HEK293T (cell line): ENCODE results near the gene TMC8.
A peak's percentile ranks its signal among the peaks of the same experiment; 100 is the strongest.
"Not testable (repeated sequence)": the region's sequence is repeated elsewhere in the genome, so short reads cannot be mapped to it uniquely, and the experiment has no call there.

Experiments used
- CTCF ChIA-PET: fragments of 350-600 bp; formaldehyde crosslinking; extraction: SDS; loops from one replicate; lab custom pipeline; 2021; ENCODE audit warnings: antibody characterized with exemption, inconsistent platforms; lab: Yijun Ruan, JAX
- POLR2A ChIA-PET: fragments of 350-600 bp; formaldehyde crosslinking; extraction: SDS; loops from one replicate; lab custom pipeline; 2020; ENCODE audit warnings: antibody characterized with exemption, inconsistent platforms; lab: Yijun Ruan, JAX
- DNase-seq: peaks from one replicate; pipeline ENCODE4 v3.0.0; 2012; ENCODE audit warnings: mixed read lengths; ENCODE audit errors: extremely low spot score
- ARNT ChIP-seq: fragments of 450-650 bp; IDR thresholded peaks from 2 replicates; pipeline ENCODE4 v1.6.1; 2017; ENCODE audit warnings: mild to moderate bottlenecking
- BHLHE40 ChIP-seq: fragments of 450-650 bp; IDR thresholded peaks from 2 replicates; pipeline ENCODE4 v1.6.1; 2016; ENCODE audit warnings: mild to moderate bottlenecking, moderate library complexity, borderline replicate concordance
- CTBP1 ChIP-seq: fragments of 450-650 bp; IDR thresholded peaks from 2 replicates; pipeline ENCODE4 v1.6.1; 2016; ENCODE audit warnings: borderline replicate concordance
- ELF4 ChIP-seq: fragments of 450-650 bp; IDR thresholded peaks from 2 replicates; pipeline ENCODE4 v1.6.1; 2017; ENCODE audit warnings: antibody characterized with exemption
- FOXA1 ChIP-seq: fragments of 450-650 bp; IDR thresholded peaks from 2 replicates; pipeline ENCODE4 v1.6.1; 2016; ENCODE audit warnings: mild to moderate bottlenecking
- FOXK2 ChIP-seq: fragments of 450-650 bp; IDR thresholded peaks from 2 replicates; pipeline ENCODE4 v1.6.1; 2016; ENCODE audit warnings: mild to moderate bottlenecking
- FOXM1 ChIP-seq: fragments of 450-650 bp; IDR thresholded peaks from 2 replicates; pipeline ENCODE4 v1.6.1; 2017; ENCODE audit warnings: mild to moderate bottlenecking, borderline replicate concordance
- HDGF ChIP-seq: fragments of 450-650 bp; IDR thresholded peaks from 2 replicates; pipeline ENCODE4 v1.6.1; 2017; ENCODE audit warnings: antibody characterized with exemption, borderline replicate concordance
- L3MBTL2 ChIP-seq: fragments of 450-650 bp; conservative IDR thresholded peaks from 2 replicates; pipeline ENCODE4 v1.6.1; 2016; ENCODE audit warnings: mild to moderate bottlenecking
- LEF1 ChIP-seq: fragments of 450-650 bp; IDR thresholded peaks from 2 replicates; pipeline ENCODE4 v1.6.1; 2017; ENCODE audit warnings: mild to moderate bottlenecking, borderline replicate concordance
- NFRKB ChIP-seq: fragments of 450-650 bp; IDR thresholded peaks from 2 replicates; pipeline ENCODE4 v1.6.1; 2016; ENCODE audit warnings: mild to moderate bottlenecking, moderate library complexity
- PKNOX1 ChIP-seq: fragments of 450-650 bp; IDR thresholded peaks from 2 replicates; pipeline ENCODE4 v1.6.1; 2016
- SP1 ChIP-seq: fragments of 450-650 bp; IDR thresholded peaks from 2 replicates; pipeline ENCODE4 v1.6.1; 2017
- SUZ12 ChIP-seq: fragments of 450-650 bp; IDR thresholded peaks from 2 replicates; pipeline ENCODE4 v1.6.1; 2016; ENCODE audit warnings: mild to moderate bottlenecking
- TARDBP ChIP-seq: fragments of 450-650 bp; IDR thresholded peaks from 2 replicates; pipeline ENCODE4 v1.6.1; 2016
- ZNF384 ChIP-seq: fragments of 450-650 bp; IDR thresholded peaks from 2 replicates; pipeline ENCODE4 v1.6.1; 2016

The TMC8 gene

GRCh38 chr17:78133971-78134898, 3.7 kb downstream of the TMC8 start:
- ChIA-PET POLR2A (interaction anchor here (2.3 kb wide), 1 partner anchor 10 kb away, joined by 6 read pairs; no protein-coding TSS in a partner anchor), CTCF (interaction anchor here (0.7 to 1.7 kb wide), 4 partner anchors 10 to 154 kb away, joined by 3 to 6 read pairs (median 6); no protein-coding TSS in a partner anchor)
- TF ChIP-seq LEF1 (no peak), ARNT (peak; percentile 9; the same call in 1 of the 2 replicates)
- DNase-seq, result peak; percentile 77

GRCh38 chr17:78134899-78135385, 4.4 kb downstream of the TMC8 start:
- DNase-seq, result no peak
- ChIA-PET POLR2A (interaction anchor here (2.3 kb wide), 1 partner anchor 9 kb away, joined by 6 read pairs; no protein-coding TSS in a partner anchor), CTCF (interaction anchor here (0.7 to 3.8 kb wide), 5 partner anchors 9 to 154 kb away, joined by 3 to 15 read pairs (median 6); no protein-coding TSS in a partner anchor)
- TF ChIP-seq FOXM1 (no peak), TARDBP (no peak), FOXA1 (no peak), SP1 (no peak), FOXK2 (no peak), LEF1 (no peak), NFRKB (no peak), BHLHE40 (no peak)

- DNase-seq, result no peak
- ChIA-PET POLR2A (interaction anchor here (2.3 kb wide), 1 partner anchor 8 kb away, joined by 6 read pairs; no protein-coding TSS in a partner anchor), CTCF (interaction anchor here (0.6 to 3.8 kb wide), 5 partner anchors 8 to 244 kb away, joined by 3 to 15 read pairs (median 5); no protein-coding TSS in a partner anchor)
- TF ChIP-seq FOXA1 (no peak), L3MBTL2 (no peak), CTBP1 (no peak), PKNOX1 (no peak), HDGF (no peak), LEF1 (no peak)
These were observed 5.4 kb downstream of the TMC8 start for GRCh38 chr17:78135858-78136500.

GRCh38 chr17:78137392-78138203, 7.0 kb downstream of the TMC8 start:
- ChIA-PET CTCF (interaction anchor here (0.5 to 3.8 kb wide), 8 partner anchors 9 to 597 kb away, joined by 3 to 15 read pairs (median 4); partner anchors contain the start of gene TMC6), POLR2A (interaction anchor here (1.1 kb wide), 1 partner anchor 33 kb away, joined by 4 read pairs; no protein-coding TSS in a partner anchor)
- TF ChIP-seq FOXK2 (no peak), CTBP1 (no peak), SP1 (no peak), ELF4 (no peak), ZNF384 (no peak), SUZ12 (no peak), ARNT (no peak), HDGF (no peak), FOXA1 (no peak), LEF1 (no peak), L3MBTL2 (no peak), PKNOX1 (no peak), TARDBP (no peak), BHLHE40 (no peak), NFRKB (no peak), FOXM1 (no peak)
- DNase-seq, result no peak

- TF ChIP-seq PKNOX1 (no peak), SUZ12 (no peak), L3MBTL2 (no peak), BHLHE40 (no peak), TARDBP (no peak), ZNF384 (no peak), NFRKB (no peak), FOXM1 (no peak), CTBP1 (no peak), SP1 (no peak), HDGF (no peak), ARNT (no peak), FOXA1 (no peak), FOXK2 (no peak), ELF4 (no peak), LEF1 (no peak)
- CTCF ChIA-PET, result interaction anchor here (0.6 to 3.8 kb wide), 3 partner anchors 10 to 596 kb away, joined by 3 to 15 read pairs (median 5); partner anchors contain the start of gene TMC6
- no peak for DNase-seq
- POLR2A ChIA-PET, result interaction anchor here (1.1 kb wide), 1 partner anchor 32 kb away, joined by 4 read pairs; no protein-coding TSS in a partner anchor
These were observed 7.9 kb downstream of the TMC8 start for GRCh38 chr17:78138204-78139060.

GRCh38 chr17:78139861-78140168, 9.2 kb downstream of the TMC8 start:
- CTCF ChIA-PET, result interaction anchor here (0.6 to 1.2 kb wide), 3 partner anchors 36 to 877 kb away, joined by 3 to 4 read pairs (median 4); no protein-coding TSS in a partner anchor
- not testable (repeated sequence) for DNase-seq
- POLR2A ChIA-PET, result interaction anchor here (0.8 to 3.1 kb wide), 3 partner anchors 11 to 47 kb away, joined by 4 to 19 read pairs (median 4); partner anchors contain the start of genes AFMID, TK1 and TMC6
